GM12865 (cell line): Measurements from ENCODE around the gene KCNQ5.

Source experiments
- DNase-seq: peaks from one replicate; pipeline ENCODE4 v3.0.0; 2010; ENCODE audit warnings: low read depth
- H3K4me3 ChIP-seq: 2 replicates; pipeline ENCODE4 v1.5.1; 2011; ENCODE audit warnings: mild to moderate bottlenecking, low read depth, low read length, control low read depth
- CTCF ChIP-seq: IDR thresholded peaks from 2 replicates; pipeline ENCODE4 v1.5.1; 2011; ENCODE audit warnings: low read length, control low read depth, low read depth, inconsistent platforms; ENCODE audit not compliant: insufficient read depth; ENCODE audit errors: missing control alignments

KCNQ5 gene

DNA sequence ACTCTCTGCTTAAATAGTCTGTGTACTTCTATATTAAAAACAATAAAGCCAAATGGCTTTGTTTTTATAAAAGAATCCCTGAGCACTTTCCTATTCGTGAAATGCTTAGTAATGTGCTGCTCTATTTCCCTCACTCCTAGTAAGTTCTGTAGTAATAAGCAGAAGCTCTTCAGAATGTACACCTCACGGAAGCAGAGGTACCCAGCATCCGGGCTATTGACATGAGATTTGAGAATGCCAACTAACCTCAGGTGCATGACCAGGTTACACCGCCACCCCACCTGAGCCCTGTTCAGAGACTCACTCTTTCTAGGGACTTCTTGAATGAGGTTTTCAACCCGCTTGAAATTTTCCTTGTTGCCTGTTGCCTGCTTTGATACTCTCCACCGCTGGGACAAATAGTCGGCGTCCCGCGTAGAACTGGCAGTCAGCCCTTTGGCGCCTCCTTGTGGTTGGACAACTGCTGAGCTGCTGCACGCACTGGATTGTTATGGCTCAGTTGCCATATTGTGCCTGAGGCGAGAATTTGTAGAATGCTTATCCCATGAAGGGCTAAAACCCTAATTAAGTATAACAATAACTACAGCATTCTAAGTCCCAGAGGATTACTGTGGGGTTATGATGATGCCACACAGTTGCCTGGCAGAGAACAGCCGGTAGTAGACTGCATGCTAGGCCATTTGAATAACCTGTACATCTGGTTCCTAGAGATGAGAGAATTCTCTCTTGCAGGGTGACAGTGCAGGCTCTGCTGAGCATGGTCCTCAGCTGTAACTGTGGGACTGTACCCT lies 508.0 kb downstream of the KCNQ5 start:
- TF ChIP-seq CTCF: peak; percentile 99
- no peak overlapping the region for H3K4me3 ChIP-seq
- peak; percentile 85 for DNase-seq

DNA sequence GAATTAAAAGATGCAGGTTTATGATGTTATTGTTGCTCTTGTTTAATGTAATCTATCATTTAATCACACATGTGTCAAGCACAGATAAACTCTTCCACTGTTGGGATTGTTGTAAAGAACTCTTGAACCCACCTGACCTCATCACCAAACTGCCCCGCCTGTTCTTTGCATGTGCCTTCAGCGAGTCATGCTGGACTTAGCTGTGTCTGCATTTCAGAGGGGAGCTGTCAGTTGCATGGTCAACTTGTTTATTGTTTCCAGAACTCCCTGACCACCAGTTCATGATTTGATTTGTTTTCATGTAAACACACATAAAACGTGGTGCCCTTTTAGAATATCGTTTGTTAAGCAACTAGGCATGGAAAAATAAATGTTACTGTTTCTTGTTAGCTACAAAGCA lies 509.8 kb downstream of the KCNQ5 start:
- DNase-seq: no peak
- no peak for TF ChIP-seq CTCF
- no peak overlapping the region for H3K4me3 ChIP-seq

DNA sequence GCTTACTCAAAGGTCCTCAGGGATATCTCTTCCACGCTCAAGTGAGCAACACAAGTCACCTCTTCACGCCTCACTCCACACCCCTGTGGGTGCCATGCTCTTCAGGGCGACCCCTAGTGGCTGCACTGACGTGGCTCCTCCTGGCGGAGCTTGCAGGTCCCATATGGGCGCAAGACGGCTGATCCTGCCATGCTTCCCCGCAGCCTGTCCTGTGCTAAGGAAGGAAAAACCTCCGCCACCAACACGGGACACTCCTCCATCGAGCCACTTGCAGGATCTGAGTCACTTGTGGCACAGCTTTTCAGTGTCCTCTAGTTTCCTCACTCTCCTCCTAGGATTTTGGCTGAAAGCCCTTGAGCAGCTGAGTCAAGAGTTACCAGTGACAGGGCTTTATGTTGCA lies 512.7 kb downstream of the KCNQ5 start:
- no peak overlapping the region for H3K4me3 ChIP-seq
- peak; percentile 59 for DNase-seq
- peak; percentile 45 for TF ChIP-seq CTCF

DNA sequence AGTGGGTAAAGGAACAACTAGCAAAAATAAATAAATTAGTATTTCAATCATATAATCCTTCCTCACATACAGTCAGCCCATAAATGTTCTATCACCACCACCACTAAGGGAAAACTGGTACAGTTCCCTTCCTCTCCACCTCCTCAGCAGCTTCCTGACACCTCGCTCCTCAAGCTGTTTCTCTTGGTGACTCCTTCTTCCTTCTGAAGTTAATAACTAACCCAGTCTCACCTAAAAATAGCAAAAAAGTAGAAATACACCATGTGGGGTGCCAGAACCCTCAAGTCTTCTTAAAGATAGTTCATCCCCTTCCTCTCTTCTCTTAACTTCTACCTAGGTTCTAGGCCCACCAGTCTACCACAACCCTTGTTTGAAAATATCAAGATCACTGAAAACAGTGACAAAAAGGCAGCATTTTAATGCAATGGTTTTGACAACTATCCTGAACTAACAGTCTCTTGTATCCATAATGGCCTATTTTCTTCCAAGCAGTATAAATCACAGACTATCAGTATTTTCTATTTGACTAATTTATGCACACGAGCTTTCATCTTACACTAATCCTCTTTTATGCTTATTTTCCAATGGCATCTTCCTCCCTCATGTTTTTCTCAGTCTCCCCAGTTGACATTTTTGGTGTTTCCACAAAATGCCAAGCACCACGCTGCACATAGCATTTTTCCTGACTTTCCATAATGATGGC lies 518.0 kb downstream of the KCNQ5 start:
- H3K4me3 ChIP-seq: no peak overlapping the region
- no peak for DNase-seq
- TF ChIP-seq CTCF: no peak

DNA sequence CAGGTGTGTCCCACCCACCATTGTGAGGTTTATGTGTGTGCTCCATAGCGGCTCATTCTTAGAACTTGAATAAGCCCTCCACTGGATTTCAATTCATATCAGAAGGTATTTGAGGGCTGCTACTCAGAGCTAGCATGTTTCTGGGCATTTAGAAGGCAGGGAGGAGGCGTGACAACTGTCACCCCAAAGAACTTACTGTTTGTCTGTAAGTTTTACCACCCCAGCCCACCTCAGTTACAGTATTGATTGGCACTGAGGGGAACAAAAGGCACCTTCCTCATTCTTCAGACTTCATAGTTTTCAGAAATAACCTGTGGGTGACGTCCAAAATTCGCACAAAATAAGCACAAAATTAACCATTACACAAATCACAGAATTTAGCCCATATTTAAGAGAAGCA lies 521.7 kb downstream of the KCNQ5 start:
- H3K4me3 ChIP-seq: no peak overlapping the region

GRCh38 chr6:73144516-73144915 lies 522.7 kb downstream of the KCNQ5 start:
- TF ChIP-seq CTCF: no peak
- no peak for DNase-seq
- no peak overlapping the region for H3K4me3 ChIP-seq

More for the DNA sequence above, 521.7 kb downstream of the KCNQ5 start:
- TF ChIP-seq CTCF: no peak
- no peak for DNase-seq

DNA sequence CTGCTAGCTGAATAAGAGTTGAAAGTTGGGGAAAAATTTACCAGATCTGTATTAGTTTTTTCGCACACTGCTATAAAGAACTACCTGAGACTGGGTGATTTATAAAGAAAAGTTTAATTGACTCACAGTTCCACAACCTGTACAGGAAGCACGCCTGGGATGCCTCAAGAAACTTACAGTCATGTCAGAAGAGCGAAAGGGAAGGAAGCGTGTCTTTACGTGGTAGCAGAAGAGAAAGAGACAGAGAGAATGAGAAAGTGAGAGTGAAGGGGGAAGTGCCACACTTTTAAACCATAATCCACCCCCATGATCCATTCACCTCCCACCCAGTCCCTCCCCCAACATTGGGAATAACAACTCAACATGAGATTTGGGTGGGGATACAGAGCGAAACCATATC lies 523.8 kb downstream of the KCNQ5 start:
- TF ChIP-seq CTCF: no peak
- DNase-seq: peak; percentile 68

More for the DNA sequence above, 523.8 kb downstream of the KCNQ5 start:
- no peak overlapping the region for H3K4me3 ChIP-seq
